WTC11 (cell line): Measurements from ENCODE around the gene OR2V2. TPM values are rescaled to one million over a fixed set of nuclear protein-coding genes. Genes with fewer than 3 reads are reported as not detected.

Source experiments
- ATAC-seq: fragments of 200-7000 bp; cut with Tn5 transposase; 2 replicates; pipeline ENCODE4 v1.10.0; 2021; ENCODE audit warnings: mild to moderate bottlenecking, moderate library complexity
- CTCF ChIA-PET: fragments of 300-600 bp; sonication (Branson Sonifier 250); formaldehyde crosslinking; loops from one replicate; lab custom pipeline; 2021; ENCODE audit warnings: antibody characterized with exemption; lab: Charles Lee
- POLR2A ChIA-PET: fragments of 350-600 bp; sonication (Branson Sonifier 250); formaldehyde crosslinking; loops from one replicate; lab custom pipeline; 2021; ENCODE audit warnings: antibody characterized with exemption; lab: Charles Lee
- DNase-seq: peaks from one replicate; pipeline ENCODE4 v3.0.0; 2021; ENCODE audit warnings: low spot score
- H3K27ac Mint-ChIP-seq: 2 replicates; pipeline ENCODE4 v1.8.0; 2021; ENCODE audit warnings: mixed read lengths
- H3K27me3 Mint-ChIP-seq: 2 replicates; pipeline ENCODE4 v1.8.0; 2021; ENCODE audit warnings: low read depth, mild to moderate bottlenecking, moderate library complexity, mixed read lengths
- H3K36me3 Mint-ChIP-seq: 2 replicates; pipeline ENCODE4 v1.8.0; 2021; ENCODE audit warnings: mixed read lengths
- H3K4me1 Mint-ChIP-seq: 2 replicates; pipeline ENCODE4 v1.8.0; 2022; ENCODE audit warnings: mixed read lengths
- H3K4me3 Mint-ChIP-seq: 2 replicates; pipeline ENCODE4 v1.8.0; 2021; ENCODE audit warnings: mild to moderate bottlenecking, moderate library complexity, mixed read lengths
- H3K9me3 Mint-ChIP-seq: 2 replicates; pipeline ENCODE4 v1.8.0; 2021; ENCODE audit warnings: mixed read lengths
- ATF2 ChIP-seq: sonication (generic); formaldehyde crosslinking; IDR thresholded peaks from 2 replicates; pipeline ENCODE4 v1.8.1; 2022; ENCODE audit warnings: low read depth, missing genetic modification reagents, borderline replicate concordance
- ATF3 ChIP-seq: sonication (generic); formaldehyde crosslinking; conservative IDR thresholded peaks from 2 replicates; pipeline ENCODE4 v1.8.1; 2022; ENCODE audit warnings: mild to moderate bottlenecking, missing genetic modification reagents
- CREM ChIP-seq: sonication (generic); formaldehyde crosslinking; IDR thresholded peaks from 2 replicates; pipeline ENCODE4 v1.8.1; 2022; ENCODE audit warnings: mild to moderate bottlenecking, missing genetic modification reagents, moderate library complexity
- E2F4 ChIP-seq: sonication (generic); formaldehyde crosslinking; IDR thresholded peaks from 2 replicates; pipeline ENCODE4 v1.8.1; 2022; ENCODE audit warnings: low read depth, mild to moderate bottlenecking, moderate library complexity, missing genetic modification reagents, borderline replicate concordance
- ETV6 ChIP-seq: sonication (generic); formaldehyde crosslinking; IDR thresholded peaks from 2 replicates; pipeline ENCODE4 v1.8.1; 2022; ENCODE audit warnings: mild to moderate bottlenecking, missing genetic modification reagents
- FOXK1 ChIP-seq: sonication (generic); formaldehyde crosslinking; IDR thresholded peaks from 2 replicates; pipeline ENCODE4 v1.8.0; 2022; ENCODE audit warnings: mild to moderate bottlenecking, moderate library complexity, missing genetic modification reagents
- GABPB1 ChIP-seq: sonication (generic); formaldehyde crosslinking; IDR thresholded peaks from 2 replicates; pipeline ENCODE4 v1.8.1; 2023; ENCODE audit warnings: mild to moderate bottlenecking, missing genetic modification reagents
- IRF1 ChIP-seq: sonication (generic); formaldehyde crosslinking; IDR thresholded peaks from 2 replicates; pipeline ENCODE4 v1.8.0; 2023; ENCODE audit warnings: missing genetic modification reagents
- IRF2 ChIP-seq: sonication (generic); formaldehyde crosslinking; IDR thresholded peaks from 2 replicates; pipeline ENCODE4 v1.8.0; 2022; ENCODE audit warnings: low read depth, missing genetic modification reagents, borderline replicate concordance
- JUN ChIP-seq: sonication (generic); formaldehyde crosslinking; IDR thresholded peaks from 2 replicates; pipeline ENCODE4 v1.8.0; 2023; ENCODE audit warnings: mild to moderate bottlenecking, missing genetic modification reagents
- KAT7 ChIP-seq: sonication (generic); formaldehyde crosslinking; IDR thresholded peaks from 2 replicates; pipeline ENCODE4 v1.8.1; 2023; ENCODE audit warnings: missing genetic modification reagents, mild to moderate bottlenecking, borderline replicate concordance
- MLX ChIP-seq: sonication (generic); formaldehyde crosslinking; IDR thresholded peaks from 2 replicates; pipeline ENCODE4 v1.8.1; 2023; ENCODE audit warnings: mild to moderate bottlenecking, missing genetic modification reagents, moderate library complexity
- MYBL2 ChIP-seq: sonication (generic); formaldehyde crosslinking; IDR thresholded peaks from 2 replicates; pipeline ENCODE4 v1.8.1; 2023; ENCODE audit warnings: mild to moderate bottlenecking, moderate library complexity, missing genetic modification reagents
- NFYB ChIP-seq: sonication (generic); formaldehyde crosslinking; conservative IDR thresholded peaks from 2 replicates; pipeline ENCODE4 v1.8.0; 2022; ENCODE audit warnings: low read depth, missing genetic modification reagents
- NR1H2 ChIP-seq: sonication (generic); formaldehyde crosslinking; IDR thresholded peaks from 2 replicates; pipeline ENCODE4 v1.9.0; 2021; ENCODE audit warnings: mild to moderate bottlenecking, moderate library complexity, missing genetic modification reagents
- PRRX2 ChIP-seq: fragments of 250-450 bp; sonication (Bioruptor Pico); IDR thresholded peaks from 2 replicates; pipeline ENCODE4 v1.8.0; 2021; ENCODE audit warnings: mild to moderate bottlenecking
- SP1 ChIP-seq: sonication (generic); formaldehyde crosslinking; conservative IDR thresholded peaks from 2 replicates; pipeline ENCODE4 v1.8.1; 2022; ENCODE audit warnings: missing genetic modification reagents
- TEAD4 ChIP-seq: sonication (generic); formaldehyde crosslinking; IDR thresholded peaks from 2 replicates; pipeline ENCODE4 v1.8.0; 2022; ENCODE audit warnings: mild to moderate bottlenecking, missing genetic modification reagents
- USF2 ChIP-seq: sonication (generic); formaldehyde crosslinking; IDR thresholded peaks from 2 replicates; pipeline ENCODE4 v1.8.1; 2023; ENCODE audit warnings: mild to moderate bottlenecking, missing genetic modification reagents, moderate library complexity
- ZBTB21 ChIP-seq: sonication (generic); formaldehyde crosslinking; IDR thresholded peaks from 2 replicates; pipeline ENCODE4 v1.8.1; 2023; ENCODE audit warnings: mild to moderate bottlenecking, missing genetic modification reagents, borderline replicate concordance
- ZNF121 ChIP-seq: sonication (generic); formaldehyde crosslinking; IDR thresholded peaks from 2 replicates; pipeline ENCODE4 v1.8.0; 2023; ENCODE audit warnings: missing genetic modification reagents
- ZNF281 ChIP-seq: sonication (generic); formaldehyde crosslinking; IDR thresholded peaks from 2 replicates; pipeline ENCODE4 v1.8.0; 2023; ENCODE audit warnings: mild to moderate bottlenecking, missing genetic modification reagents
- ZNF396 ChIP-seq: fragments of 250-450 bp; sonication (Bioruptor Pico); IDR thresholded peaks from 2 replicates; pipeline ENCODE4 v1.8.0; 2021; ENCODE audit warnings: mild to moderate bottlenecking, moderate library complexity, borderline replicate concordance
- total RNA-seq: library from RNA; stranded (reverse); gene quantifications from 3 replicates; pipeline ENCODE4 v1.2.3, GENCODE V29; 2021

Gene OR2V2
- total RNA-seq, 1 experiment from 2014 or later, result not detected

GRCh38 chr5:181105391-181106025, 41.9 kb upstream of the OR2V2 start:
- Mint-ChIP-seq H3K4me1 (peaks cover 37% of the 10 kb centered on the region), H3K4me3 (no peak overlapping the region), H3K36me3 (no peaks in the 10 kb centered on the region), H3K27ac (no peak overlapping the region), H3K9me3 (no peaks in the 10 kb centered on the region), H3K27me3 (peaks cover 34% of the 10 kb centered on the region)
- ATAC-seq (no peak), DNase-seq (no peak)
- TF ChIP-seq TEAD4 (CRISPR knock-in tag) (no peak), ZBTB21 (no peak), KAT7 (CRISPR knock-in tag) (no peak), NR1H2 (no peak), PRRX2 (CRISPR knock-in tag) (no peak), E2F4 (CRISPR knock-in tag) (no peak), ZNF121 (no peak), GABPB1 (no peak), CREM (CRISPR knock-in tag) (no peak), MYBL2 (CRISPR knock-in tag) (no peak), ATF3 (CRISPR knock-in tag) (no peak), IRF2 (CRISPR knock-in tag) (no peak), MLX (CRISPR knock-in tag) (no peak), ZNF281 (CRISPR knock-in tag) (no peak)
- CTCF ChIA-PET, result no interaction called here
- POLR2A ChIA-PET, result no interaction called here

GRCh38 chr5:181107699-181108098, 39.7 kb upstream of the OR2V2 start:
- ATAC-seq (no peak), DNase-seq (no peak)
- peaks cover 50% of the 10 kb centered on the region for H3K27me3 Mint-ChIP-seq
- H3K4me3 Mint-ChIP-seq, result no peak overlapping the region
- no peaks in the 10 kb centered on the region for H3K9me3 Mint-ChIP-seq
- peaks cover 37% of the 10 kb centered on the region for H3K4me1 Mint-ChIP-seq
- ChIA-PET POLR2A (interaction anchor here (0.6 kb wide), 1 partner anchor 338 kb away, joined by 3 read pairs; no protein-coding TSS in a partner anchor), CTCF (interaction anchor here (1.1 to 1.8 kb wide), 2 partner anchors 20 to 77 kb away, joined by 3 to 4 read pairs; no protein-coding TSS in a partner anchor)
- H3K27ac Mint-ChIP-seq, result no peak overlapping the region
- no peaks in the 10 kb centered on the region for H3K36me3 Mint-ChIP-seq
- TF ChIP-seq ZNF396 (CRISPR knock-in tag) (no peak), USF2 (CRISPR knock-in tag) (no peak), JUN (no peak), ZBTB21 (no peak), NFYB (CRISPR knock-in tag) (no peak), IRF1 (CRISPR knock-in tag) (no peak), ETV6 (CRISPR knock-in tag) (no peak), SP1 (CRISPR knock-in tag) (no peak), ATF2 (no peak), FOXK1 (CRISPR knock-in tag) (no peak)
